MCF 10A (cell line): Measurements from ENCODE around the gene TLX2. TPM values are rescaled to one million over a fixed set of nuclear protein-coding genes. Genes with fewer than 3 reads are reported as not detected.

Experiments
- BruUV-seq: library from RNA; stranded (reverse); fragments of 400-500 nt; replicated peaks from 2 replicates; lab custom pipeline; 2021; lab: Mats Ljungman, UMichigan
- CTCF ChIA-PET: fragments of 300-600 bp; sonication (Branson Sonifier 250); formaldehyde crosslinking; extraction: SDS; loops from one replicate; lab custom pipeline; 2021; ENCODE audit warnings: antibody characterized with exemption, inconsistent platforms; lab: Yijun Ruan, JAX
- POLR2A ChIA-PET: fragments of 300-600, 350-650 bp; sonication (Branson Sonifier 250); formaldehyde crosslinking; extraction: SDS; loops from one replicate; lab custom pipeline; 2020; ENCODE audit warnings: antibody characterized with exemption, inconsistent platforms; lab: Yijun Ruan, JAX
- DNase-seq: peaks from one replicate; pipeline ENCODE4 v3.0.0-alpha.2; 2018; ENCODE audit not compliant: unreplicated experiment
- H3K27ac Mint-ChIP-seq: one replicate; pipeline ENCODE4 v1.8.0; 2022; ENCODE audit warnings: mild to moderate bottlenecking, low read depth, mixed read lengths; ENCODE audit not compliant: unreplicated experiment
- H3K27me3 Mint-ChIP-seq: one replicate; pipeline ENCODE4 v1.8.0; 2022; ENCODE audit warnings: mixed read lengths; ENCODE audit not compliant: insufficient read depth, unreplicated experiment
- H3K36me3 Mint-ChIP-seq: one replicate; pipeline ENCODE4 v1.8.0; 2022; ENCODE audit warnings: mild to moderate bottlenecking, moderate library complexity, mixed read lengths; ENCODE audit not compliant: insufficient read depth, unreplicated experiment
- H3K4me1 Mint-ChIP-seq: one replicate; pipeline ENCODE4 v1.8.0; 2022; ENCODE audit warnings: mixed read lengths; ENCODE audit not compliant: insufficient read depth, unreplicated experiment
- H3K4me3 Mint-ChIP-seq: one replicate; pipeline ENCODE4 v1.8.0; 2022; ENCODE audit warnings: mild to moderate bottlenecking, moderate library complexity, mixed read lengths; ENCODE audit not compliant: unreplicated experiment
- H3K9me3 Mint-ChIP-seq: one replicate; pipeline ENCODE4 v1.8.0; 2022; ENCODE audit warnings: mixed read lengths; ENCODE audit not compliant: unreplicated experiment
- intact Hi-C: fragments of 100-400 bp; cut with micrococcal nuclease; formaldehyde crosslinking; loops from 2 replicates; pipeline ENCODE4 v1.14.1; 2022
- total RNA-seq: library from RNA; stranded (reverse); gene quantifications from 2 replicates; pipeline ENCODE4 v1.2.3, GENCODE V29; 2022
- TF ChIP-seq, protein P1 (sequence below): fragments of 200-600 bp; IDR thresholded peaks from one replicate; pipeline ENCODE4 v1.8.0; 2022; ENCODE audit warnings: antibody characterized with exemption, mild to moderate bottlenecking; ENCODE audit not compliant: unreplicated experiment

The TLX2 gene
- total RNA-seq, 1 experiment from 2014 or later = not detected

DNA sequence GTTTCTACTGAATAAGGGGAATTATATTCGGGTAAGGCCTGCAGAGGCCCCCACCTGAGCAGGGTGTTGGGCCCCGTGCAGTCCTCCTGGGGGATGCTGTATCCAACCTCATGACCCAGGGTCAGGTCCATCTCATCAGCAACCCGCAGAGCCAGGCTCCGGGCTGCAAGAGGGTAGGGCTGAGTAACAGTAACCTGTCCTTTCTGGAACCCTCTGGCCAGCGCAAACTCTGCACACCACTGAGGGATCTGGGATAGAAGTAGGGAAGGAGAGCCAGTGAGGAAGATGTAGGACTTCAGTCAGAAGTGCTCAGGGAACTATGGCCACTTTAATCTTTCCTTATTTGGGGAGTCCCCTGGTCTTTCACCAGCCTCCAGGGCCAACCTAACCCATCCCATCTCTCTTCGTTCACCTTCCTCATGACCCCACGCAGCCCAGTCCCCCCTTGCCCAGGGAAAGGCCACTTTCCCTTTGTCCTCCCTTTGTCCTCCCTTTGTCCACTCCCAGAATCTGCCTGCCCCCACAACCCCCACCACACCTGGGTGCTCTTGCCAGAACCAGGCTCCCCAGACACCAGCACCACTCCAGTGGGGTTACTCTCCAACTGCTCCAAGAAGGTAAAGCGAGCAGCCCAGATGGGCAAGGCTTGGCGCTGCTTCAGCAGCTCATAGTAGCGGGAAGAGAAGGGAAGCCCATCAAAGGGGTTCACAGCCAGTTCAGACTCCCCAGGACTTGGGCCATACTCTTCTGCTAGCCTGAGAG is 10.9 kb downstream of the TLX2 start:
- TF ChIP-seq, protein P1, sequence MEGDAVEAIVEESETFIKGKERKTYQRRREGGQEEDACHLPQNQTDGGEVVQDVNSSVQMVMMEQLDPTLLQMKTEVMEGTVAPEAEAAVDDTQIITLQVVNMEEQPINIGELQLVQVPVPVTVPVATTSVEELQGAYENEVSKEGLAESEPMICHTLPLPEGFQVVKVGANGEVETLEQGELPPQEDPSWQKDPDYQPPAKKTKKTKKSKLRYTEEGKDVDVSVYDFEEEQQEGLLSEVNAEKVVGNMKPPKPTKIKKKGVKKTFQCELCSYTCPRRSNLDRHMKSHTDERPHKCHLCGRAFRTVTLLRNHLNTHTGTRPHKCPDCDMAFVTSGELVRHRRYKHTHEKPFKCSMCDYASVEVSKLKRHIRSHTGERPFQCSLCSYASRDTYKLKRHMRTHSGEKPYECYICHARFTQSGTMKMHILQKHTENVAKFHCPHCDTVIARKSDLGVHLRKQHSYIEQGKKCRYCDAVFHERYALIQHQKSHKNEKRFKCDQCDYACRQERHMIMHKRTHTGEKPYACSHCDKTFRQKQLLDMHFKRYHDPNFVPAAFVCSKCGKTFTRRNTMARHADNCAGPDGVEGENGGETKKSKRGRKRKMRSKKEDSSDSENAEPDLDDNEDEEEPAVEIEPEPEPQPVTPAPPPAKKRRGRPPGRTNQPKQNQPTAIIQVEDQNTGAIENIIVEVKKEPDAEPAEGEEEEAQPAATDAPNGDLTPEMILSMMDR = no peak
- Mint-ChIP-seq H3K36me3 (peaks cover 38% of the 10 kb centered on the region), H3K27me3 (no peaks in the 10 kb centered on the region), H3K27ac (peak overlapping the region; percentile 91), H3K4me1 (peaks cover 26% of the 10 kb centered on the region), H3K4me3 (no peak overlapping the region), H3K9me3 (no peaks in the 10 kb centered on the region)
- ChIA-PET CTCF (interaction anchor here (0.6 kb wide), 1 partner anchor 42 kb away, joined by 3 read pairs; the partner anchor contains the start of genes CCDC142 and TTC31), POLR2A (interaction anchor here (0.7 to 8.1 kb wide), 4 partner anchors 18 to 42 kb away, joined by 3 to 135 read pairs (median 3); partner anchors contain the start of genes CCDC142, PCGF1 and TTC31)
- DNase-seq = no peak
- BruUV-seq = no TSS peak
- intact Hi-C loops = no loop called here

DNA sequence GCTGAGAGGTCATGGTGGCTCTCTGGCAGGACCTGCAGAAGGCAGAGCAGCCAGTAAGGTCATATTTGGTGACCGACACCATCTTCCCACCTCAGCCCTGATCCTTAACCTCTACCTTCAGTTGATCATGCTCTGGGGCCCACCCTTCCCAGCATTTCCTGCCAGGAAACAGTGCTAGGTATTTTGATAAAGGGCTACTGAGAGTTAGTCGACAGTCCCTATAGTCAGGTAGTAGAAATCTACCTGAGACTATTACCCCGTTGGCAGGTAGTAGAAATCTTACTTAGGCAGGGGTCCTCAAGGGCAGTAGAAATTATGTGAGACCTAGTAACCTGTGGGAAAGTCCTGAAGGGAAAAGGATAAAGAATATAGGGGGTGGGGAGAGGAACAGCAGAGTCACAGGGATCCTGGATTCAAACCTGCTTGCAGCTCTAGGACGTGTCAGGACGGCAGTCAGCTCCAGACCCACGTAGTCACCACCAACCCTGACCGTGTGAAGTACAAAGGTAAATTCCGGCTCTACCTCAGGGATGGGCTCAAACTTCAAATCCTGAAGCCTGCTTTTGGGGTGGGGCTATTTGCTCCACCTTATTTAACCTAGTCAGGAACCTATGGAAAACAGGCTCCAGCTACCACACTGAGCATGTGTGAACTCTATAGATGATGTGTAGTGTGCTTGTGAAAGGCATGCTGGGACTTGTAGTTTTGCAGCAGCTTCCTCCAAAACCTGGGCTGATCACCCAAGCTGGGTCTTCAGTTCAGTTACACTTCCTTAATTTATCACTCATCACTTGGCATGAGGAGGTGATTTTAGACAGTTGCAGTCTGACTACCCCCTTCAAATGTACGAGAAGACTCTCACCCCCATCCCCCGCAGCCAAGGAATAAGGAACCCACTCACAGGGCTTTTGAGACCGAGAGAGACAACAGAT is 11.7 kb downstream of the TLX2 start, which contains the start of gene DQX1:
Gene DQX1 (minus strand): TSS at position 515 of the 932 bp plus-strand sequence. CDS start 502 bp downstream, at position 13.
- Mint-ChIP-seq H3K4me3 (peak within 1 kb of the TSS; percentile 71), H3K9me3 (no peaks in the 10 kb centered on the region), H3K4me1 (peaks cover 29% of the 10 kb centered on the region), H3K27ac (peak within 1 kb of the TSS; percentile 91), H3K27me3 (no peaks in the 10 kb centered on the region), H3K36me3 (peaks cover 38% of the 10 kb centered on the region)
- CTCF ChIA-PET = interaction anchor here (0.6 to 7.3 kb wide), 5 partner anchors 43 to 341 kb away, joined by 3 to 80 read pairs (median 3); partner anchors contain the start of genes CCDC142 and TTC31
- peak; percentile 78 for DNase-seq
- intact Hi-C loops = no loop called here
- TF ChIP-seq, protein P1 = no peak
- no TSS peak for BruUV-seq
- POLR2A ChIA-PET = interaction anchor here (0.7 to 8.1 kb wide), 8 partner anchors 13 to 86 kb away, joined by 3 to 135 read pairs (median 4); partner anchors contain the start of genes CCDC142, PCGF1, TTC31 and WBP1

DNA sequence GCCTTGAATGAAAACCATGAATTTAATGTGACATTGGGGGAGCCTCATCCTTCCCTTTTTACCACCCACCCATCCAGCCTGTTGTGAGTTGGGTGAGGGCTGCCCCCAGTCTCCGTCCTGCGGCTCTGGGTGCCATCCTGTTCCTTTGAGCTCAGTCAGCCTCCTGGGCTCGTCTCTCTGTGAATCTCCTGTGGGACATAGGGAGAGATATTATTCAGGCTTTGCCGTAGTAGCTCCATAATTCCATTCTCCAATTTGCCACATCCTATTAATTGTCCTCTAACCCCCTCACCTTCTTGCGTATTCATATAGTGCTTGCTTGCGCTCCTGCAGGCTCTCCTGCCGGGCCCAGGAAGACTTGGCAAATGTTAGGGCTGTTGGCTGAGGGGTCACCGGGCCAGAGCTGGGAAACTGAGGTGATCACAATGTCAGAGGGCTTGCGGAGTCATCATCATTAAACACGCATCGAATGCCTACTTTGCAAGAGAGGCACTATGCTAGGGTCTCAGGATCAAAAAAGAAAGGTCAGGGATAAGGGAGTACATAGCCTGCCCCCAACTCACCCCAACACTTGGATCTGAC is 12.5 kb downstream of the TLX2 start:
- BruUV-seq = no TSS peak
- Mint-ChIP-seq H3K4me1 (peaks cover 31% of the 10 kb centered on the region), H3K27ac (peak overlapping the region; percentile 91), H3K4me3 (peak overlapping the region; percentile 71), H3K27me3 (no peaks in the 10 kb centered on the region), H3K9me3 (no peaks in the 10 kb centered on the region), H3K36me3 (peaks cover 35% of the 10 kb centered on the region)
- POLR2A ChIA-PET = interaction anchor here (0.8 to 8.1 kb wide), 7 partner anchors 14 to 86 kb away, joined by 3 to 135 read pairs (median 5); partner anchors contain the start of genes PCGF1 and WBP1
- TF ChIP-seq, protein P1 = no peak
- no peak for DNase-seq
- CTCF ChIA-PET = interaction anchor here (1.2 to 7.3 kb wide), 3 partner anchors 44 to 62 kb away, joined by 3 to 80 read pairs (median 14); partner anchors contain the start of genes CCDC142 and TTC31
- intact Hi-C loops = no loop called here
